K562 (cell line): Measurements from ENCODE around the gene MICU1. TPM values are rescaled to one million over a fixed set of nuclear protein-coding genes. Genes with fewer than 3 reads are reported as not detected.

Experiments
- ATAC-seq: fragments of 200-7000 bp; cut with Tn5 transposase; 3 replicates; pipeline ENCODE4 v1.9.1; 2020; ENCODE audit warnings: moderate library complexity
- BruUV-seq: library from RNA; stranded (reverse); fragments of 400-500 nt; replicated peaks from 2 replicates; lab custom pipeline; 2021; lab: Mats Ljungman, UMichigan
- CTCF ChIA-PET: fragments of 300-600 bp; formaldehyde crosslinking; extraction: SDS; loops from one replicate; lab custom pipeline; 2021; ENCODE audit warnings: low intra/inter-chr PET ratio; lab: Yijun Ruan, JAX
- POLR2A ChIA-PET: fragments of 300-600, 350-650 bp; sonication (Branson Sonifier 250); formaldehyde crosslinking; extraction: SDS; loops from one replicate; lab custom pipeline; 2021; ENCODE audit warnings: antibody characterized with exemption, inconsistent platforms; lab: Yijun Ruan, JAX
- DNase-seq, 4 experiments: peaks; one replicate each; pipeline versions ENCODE4 v3.0.0 to v3.0.0-alpha.2; 2011 to 2018; ENCODE audit warnings: low spot score in 3 of 4, mixed read lengths in 3 of 4; ENCODE audit errors: extremely low read depth in 1 of 4
- FAIRE-seq: peaks from 2 replicates; lab custom pipeline; 2011; peaks lifted over from hg19 to GRCh38; lab: Jason Lieb, UNC
- H2AFZ ChIP-seq: 2 replicates; pipeline ENCODE4 v1.6.0; 2011; ENCODE audit warnings: low read depth, low read length, control low read depth, inconsistent platforms
- H3K27ac ChIP-seq: fragments of 200-600 bp; 3 replicates; pipeline ENCODE4 v1.8.0; 2011; ENCODE audit warnings: low read depth, mild to moderate bottlenecking, control low read depth, inconsistent platforms, low read length, moderate library complexity, mixed read lengths; ENCODE audit errors: extremely low read depth
- H3K27me3 ChIP-seq, 2 experiments: fragments of 300-600 bp in 1 of 2; 2 replicates in 1 of 2; 3 replicates in 1 of 2; pipeline versions ENCODE4 v1.6.0 to v1.8.0; 2011; ENCODE audit warnings: inconsistent platforms in 2 of 2, low read length in 2 of 2, mild to moderate bottlenecking in 1 of 2, mixed read lengths in 1 of 2, moderate library complexity in 1 of 2; ENCODE audit not compliant: control insufficient read depth in 2 of 2, insufficient read depth in 2 of 2
- H3K36me3 ChIP-seq: fragments of 300-600 bp; 3 replicates; pipeline ENCODE4 v1.8.0; 2011; ENCODE audit warnings: mild to moderate bottlenecking, low read length, inconsistent platforms; ENCODE audit not compliant: control insufficient read depth, insufficient read depth
- H3K4me1 ChIP-seq, 2 experiments: fragments of 200-600 bp in 1 of 2; replicated peaks in 1 of 2; 2 replicates in 1 of 2; 3 replicates in 1 of 2; pipeline versions ENCODE4 v1.5.1 to v1.8.0; 2011; ENCODE audit warnings: inconsistent platforms in 2 of 2, low read length in 2 of 2, mild to moderate bottlenecking in 1 of 2, mixed read lengths in 1 of 2, moderate library complexity in 1 of 2; ENCODE audit not compliant: control insufficient read depth in 2 of 2, insufficient read depth in 2 of 2
- H3K4me2 ChIP-seq: 2 replicates; pipeline ENCODE4 v1.6.1; 2011; ENCODE audit warnings: low read length, control low read depth, inconsistent platforms, mixed read lengths; ENCODE audit not compliant: insufficient read depth
- H3K4me3 ChIP-seq: fragments of 200-600 bp; sonication (generic), shearing (Covaris generic); 2 replicates; pipeline ENCODE4 v1.5.1; 2016; ENCODE audit warnings: control low read depth, inconsistent platforms
- H3K79me2 ChIP-seq: fragments of 200-600 bp; 3 replicates; pipeline ENCODE4 v1.8.0; 2011; ENCODE audit warnings: low read length, inconsistent platforms; ENCODE audit not compliant: control insufficient read depth, insufficient read depth
- H3K9ac ChIP-seq, 2 experiments: 2 replicates each; pipeline versions ENCODE4 v1.6.0 to v1.6.1; 2011; ENCODE audit warnings: low read depth in 2 of 2, low read length in 2 of 2, control low read depth in 1 of 2, inconsistent platforms in 1 of 2, mild to moderate bottlenecking in 1 of 2, mixed read lengths in 1 of 2; ENCODE audit not compliant: insufficient read depth in 1 of 2
- H3K9me1 ChIP-seq: one replicate; pipeline ENCODE4 v1.6.0; 2011; ENCODE audit warnings: inconsistent platforms, mild to moderate bottlenecking, low read length, moderate library complexity; ENCODE audit not compliant: control insufficient read depth, insufficient read depth
- H3K9me3 ChIP-seq: replicated peaks from 2 replicates; pipeline ENCODE4 v1.5.1; 2011; ENCODE audit warnings: low read depth, low read length, inconsistent platforms; ENCODE audit not compliant: control insufficient read depth, insufficient read depth
- H4K20me1 ChIP-seq: replicated peaks from 2 replicates; pipeline ENCODE4 v1.6.1; 2011; ENCODE audit warnings: low read length, inconsistent platforms, mixed read lengths; ENCODE audit not compliant: control insufficient read depth, insufficient read depth
- ESRRB ChIP-seq: fragments of 250-450 bp; sonication (Bioruptor Pico); IDR thresholded peaks from 2 replicates; pipeline ENCODE4 v1.5.0; 2020; ENCODE audit warnings: mild to moderate bottlenecking, moderate library complexity, borderline replicate concordance
- GABPA ChIP-seq: fragments of 200-800 bp; sonication (Bioruptor generic); conservative IDR thresholded peaks from 2 replicates; pipeline ENCODE4 v1.6.1; 2016; ENCODE audit warnings: low read depth, missing genetic modification characterization, missing compliant biosample characterization
- KAT7 ChIP-seq: sonication (generic); formaldehyde crosslinking; IDR thresholded peaks from 2 replicates; pipeline ENCODE4 v1.8.0; 2022; ENCODE audit warnings: missing genetic modification reagents, mild to moderate bottlenecking, borderline replicate concordance
- LARP7 ChIP-seq: fragments of 450-650 bp; IDR thresholded peaks from 2 replicates; pipeline ENCODE4 v1.6.1; 2016
- MED1 ChIP-seq: sonication (generic); formaldehyde crosslinking; IDR thresholded peaks from 2 replicates; pipeline ENCODE4 v1.8.1; 2023; ENCODE audit warnings: missing genetic modification reagents, borderline replicate concordance
- NCOA4 ChIP-seq: fragments of 450-650 bp; IDR thresholded peaks from 2 replicates; pipeline ENCODE4 v1.6.1; 2018; ENCODE audit warnings: mild to moderate bottlenecking; ENCODE audit not compliant: partially characterized antibody
- PCBP1 ChIP-seq: fragments of 200-400 bp; formaldehyde crosslinking; IDR thresholded peaks from 2 replicates; pipeline ENCODE4 v1.6.1; 2018; ENCODE audit warnings: mild to moderate bottlenecking, low read depth, low read length; ENCODE audit not compliant: poor library complexity, severe bottlenecking
- POLR2H ChIP-seq: IDR thresholded peaks from 2 replicates; pipeline ENCODE4 v1.6.1; 2016; ENCODE audit warnings: missing genetic modification characterization, low read depth, mild to moderate bottlenecking, control low read depth, missing compliant biosample characterization, moderate library complexity
- SMARCE1 ChIP-seq: fragments of 450-650 bp; IDR thresholded peaks from 2 replicates; pipeline ENCODE4 v1.7.1; 2016; ENCODE audit warnings: mild to moderate bottlenecking
- ZFP1 ChIP-seq: fragments of 450-650 bp; formaldehyde crosslinking; IDR thresholded peaks from 2 replicates; pipeline ENCODE4 v1.4.0; 2020; ENCODE audit warnings: mild to moderate bottlenecking, mixed read lengths
- ZNF57 ChIP-seq: fragments of 450-650 bp; formaldehyde crosslinking; IDR thresholded peaks from 2 replicates; pipeline ENCODE4 v1.4.0; 2020; ENCODE audit warnings: mild to moderate bottlenecking, moderate library complexity
- WGBS: fragments of 100-300 bp; shearing (Covaris generic); methylation state at CpG from one replicate; pipeline ENCODE4 v1.1.6; 2016; ENCODE audit warnings: low coverage, mixed read lengths; ENCODE audit not compliant: insufficient coverage; ENCODE audit errors: missing lambda C conversion rate; 5-methylcytosine and 5-hydroxymethylcytosine counted together
- in situ Hi-C: fragments of 300-500 bp; cut with MboI; formaldehyde crosslinking; loops from 4 replicates; pipeline ENCODE4 v1.15.0; 2018; ENCODE audit warnings: inconsistent platforms, mixed read lengths
- intact Hi-C: fragments of 100-400 bp; cut with micrococcal nuclease; formaldehyde crosslinking; loops from 2 replicates; pipeline ENCODE4 v1.14.2; 2022
- polyA plus RNA-seq, 8 experiments: library from polyadenylated mRNA; depleted of rRNA in 4 of 8; stranded (reverse) in 5 of 8; unstranded in 3 of 8; fragments of >200 nt; fragmentation: Nextera tagmentation in 2 of 8; fragmentation: Illumina TruSeq in 1 of 8; extraction: Ambion mirVana in 2 of 8; extraction: Trizol in 1 of 8; gene quantifications; 2 replicates each; pipeline versions ENCODE4 v1.2.1 to v1.2.3, GENCODE V29; 2011 to 2014; ENCODE audit warnings: inconsistent platforms in 1 of 8, missing spikeins in 1 of 8
- total RNA-seq, 7 experiments: library from RNA; depleted of rRNA in 6 of 7; stranded (reverse); fragments of >200 nt in 6 of 7; fragmentation: Illumina TruSeq in 2 of 7; extraction: Trizol in 2 of 7; gene quantifications; 2 replicates each; pipeline versions ENCODE4 v1.2.1 to v1.2.3, GENCODE V29; 2011 to 2021; ENCODE audit warnings: low replicate concordance in 1 of 7
- TF ChIP-seq, protein P1 (sequence below): conservative IDR thresholded peaks from 2 replicates; pipeline ENCODE4 v1.6.1; 2011; ENCODE audit warnings: low read depth, mild to moderate bottlenecking, low read length; ENCODE audit not compliant: control insufficient read depth
- TF ChIP-seq, protein P2 (sequence below): fragments of 450-650 bp; IDR thresholded peaks from 2 replicates; pipeline ENCODE4 v1.6.1; 2018; ENCODE audit not compliant: partially characterized antibody

Gene MICU1
- total and polyA plus RNA-seq, 9 of the 15 experiments (the other 6 are each of a cell fraction or from before 2014, with no cell fraction given) = 29.3 to 76.8 (median 48.4) TPM

DNA sequence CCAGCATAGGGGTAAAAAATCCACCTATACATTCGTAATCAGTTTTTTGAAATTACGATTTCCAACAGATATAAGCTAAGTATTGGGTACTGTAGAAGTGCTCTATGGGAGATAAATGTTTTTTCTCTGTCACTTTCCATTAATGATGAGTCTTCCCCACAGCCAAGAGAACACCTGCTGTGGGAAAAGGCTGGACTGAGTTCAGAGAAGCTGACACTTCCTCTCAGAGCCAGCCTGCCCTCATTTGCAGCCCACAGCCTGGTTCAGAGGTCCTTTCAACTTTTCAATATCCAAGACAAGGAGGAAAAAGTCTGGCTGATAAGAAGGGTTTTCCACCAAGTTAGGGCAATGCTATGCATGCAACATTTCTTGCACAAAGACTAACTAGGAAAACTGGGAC, 206.6 kb downstream of the MICU1 start:
- Histone ChIP-seq H3K4me2 (no peak overlapping the region), H3K4me1 (peaks cover 0 to 2% of the 10 kb centered on the region in 2 experiments; a peak in 2 of 5 replicates), H3K9ac (no peak overlapping the region), H3K9me3 (no peaks in the 10 kb centered on the region), H2AFZ (no peak overlapping the region), H4K20me1 (no peaks in the 10 kb centered on the region), H3K27me3 (no peaks in the 10 kb centered on the region), H3K36me3 (peaks cover 4% of the 10 kb centered on the region; the same call in 2 of the 3 replicates), H3K4me3 (no peak overlapping the region), H3K79me2 (no peaks in the 10 kb centered on the region), H3K9me1 (no peaks in the 10 kb centered on the region), H3K27ac (no peak overlapping the region)
- intact Hi-C loops = no loop called here
- ChIA-PET CTCF (no interaction called here), POLR2A (interaction anchor here (1.1 kb wide), 1 partner anchor 13 kb away, joined by 3 read pairs; no protein-coding TSS in a partner anchor)
- DNase-seq (no peak), FAIRE-seq (no peak), ATAC-seq (no peak)
- in situ Hi-C loops = no loop called here
- WGBS = 72% methylated on average over 2 of the region's 2 CpGs
- BruUV-seq = no TSS peak
- TF ChIP-seq KAT7 (CRISPR knock-in tag) (no peak), ZFP1 (CRISPR knock-in tag) (no peak), ZNF57 (CRISPR knock-in tag) (no peak), PCBP1 (no peak), LARP7 (no peak), GABPA (tag) (no peak), ESRRB (CRISPR knock-in tag) (no peak), MED1 (CRISPR knock-in tag) (no peak), NCOA4 (no peak), SMARCE1 (no peak), POLR2H (tag) (no peak)
- TF ChIP-seq, protein P1, sequence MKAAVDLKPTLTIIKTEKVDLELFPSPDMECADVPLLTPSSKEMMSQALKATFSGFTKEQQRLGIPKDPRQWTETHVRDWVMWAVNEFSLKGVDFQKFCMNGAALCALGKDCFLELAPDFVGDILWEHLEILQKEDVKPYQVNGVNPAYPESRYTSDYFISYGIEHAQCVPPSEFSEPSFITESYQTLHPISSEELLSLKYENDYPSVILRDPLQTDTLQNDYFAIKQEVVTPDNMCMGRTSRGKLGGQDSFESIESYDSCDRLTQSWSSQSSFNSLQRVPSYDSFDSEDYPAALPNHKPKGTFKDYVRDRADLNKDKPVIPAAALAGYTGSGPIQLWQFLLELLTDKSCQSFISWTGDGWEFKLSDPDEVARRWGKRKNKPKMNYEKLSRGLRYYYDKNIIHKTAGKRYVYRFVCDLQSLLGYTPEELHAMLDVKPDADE = no peak
- TF ChIP-seq, protein P2, sequence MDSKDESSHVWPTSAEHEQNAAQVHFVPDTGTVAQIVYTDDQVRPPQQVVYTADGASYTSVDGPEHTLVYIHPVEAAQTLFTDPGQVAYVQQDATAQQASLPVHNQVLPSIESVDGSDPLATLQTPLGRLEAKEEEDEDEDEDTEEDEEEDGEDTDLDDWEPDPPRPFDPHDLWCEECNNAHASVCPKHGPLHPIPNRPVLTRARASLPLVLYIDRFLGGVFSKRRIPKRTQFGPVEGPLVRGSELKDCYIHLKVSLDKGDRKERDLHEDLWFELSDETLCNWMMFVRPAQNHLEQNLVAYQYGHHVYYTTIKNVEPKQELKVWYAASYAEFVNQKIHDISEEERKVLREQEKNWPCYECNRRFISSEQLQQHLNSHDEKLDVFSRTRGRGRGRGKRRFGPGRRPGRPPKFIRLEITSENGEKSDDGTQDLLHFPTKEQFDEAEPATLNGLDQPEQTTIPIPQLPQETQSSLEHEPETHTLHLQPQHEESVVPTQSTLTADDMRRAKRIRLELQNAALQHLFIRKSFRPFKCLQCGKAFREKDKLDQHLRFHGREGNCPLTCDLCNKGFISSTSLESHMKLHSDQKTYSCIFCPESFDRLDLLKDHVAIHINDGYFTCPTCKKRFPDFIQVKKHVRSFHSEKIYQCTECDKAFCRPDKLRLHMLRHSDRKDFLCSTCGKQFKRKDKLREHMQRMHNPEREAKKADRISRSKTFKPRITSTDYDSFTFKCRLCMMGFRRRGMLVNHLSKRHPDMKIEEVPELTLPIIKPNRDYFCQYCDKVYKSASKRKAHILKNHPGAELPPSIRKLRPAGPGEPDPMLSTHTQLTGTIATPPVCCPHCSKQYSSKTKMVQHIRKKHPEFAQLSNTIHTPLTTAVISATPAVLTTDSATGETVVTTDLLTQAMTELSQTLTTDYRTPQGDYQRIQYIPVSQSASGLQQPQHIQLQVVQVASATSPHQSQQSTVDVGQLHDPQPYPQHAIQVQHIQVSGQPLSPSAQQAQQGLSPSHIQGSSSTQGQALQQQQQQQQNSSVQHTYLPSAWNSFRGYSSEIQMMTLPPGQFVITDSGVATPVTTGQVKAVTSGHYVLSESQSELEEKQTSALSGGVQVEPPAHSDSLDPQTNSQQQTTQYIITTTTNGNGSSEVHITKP = no peak
